Endothelial cell of umbilical vein (primary cell): ENCODE data around the gene PREP. TPM values are rescaled to one million over a fixed set of nuclear protein-coding genes. Genes with fewer than 3 reads are reported as not detected.

Experiments used
- BruUV-seq: library from RNA; stranded (reverse); fragments of 400-500 nt; replicated peaks from 2 replicates; lab custom pipeline; 2021; lab: Mats Ljungman, UMichigan
- CTCF ChIA-PET: fragments of 300-600, 350-600 bp; sonication (Branson Sonifier 250); formaldehyde crosslinking; loops from one replicate; lab custom pipeline; 2021; ENCODE audit warnings: antibody characterized with exemption, inconsistent platforms; lab: Charles Lee
- POLR2A ChIA-PET: fragments of 300-600, 350-600 bp; sonication (Branson Sonifier 250); formaldehyde crosslinking; loops from one replicate; lab custom pipeline; 2021; ENCODE audit warnings: antibody characterized with exemption, inconsistent platforms; lab: Charles Lee
- DNase-seq: peaks from one replicate; pipeline ENCODE4 v3.0.0-alpha.2; 2011; ENCODE audit warnings: low read depth, low spot score
- FAIRE-seq: peaks from 2 replicates; lab custom pipeline; 2011; peaks lifted over from hg19 to GRCh38; lab: Jason Lieb, UNC
- H2AFZ ChIP-seq: 2 replicates; pipeline ENCODE4 v1.6.0; 2012; ENCODE audit warnings: low read depth, low read length, control low read depth, inconsistent platforms
- H3K27ac ChIP-seq: 2 replicates; pipeline ENCODE4 v1.5.1; 2011; ENCODE audit warnings: low read depth, mild to moderate bottlenecking, control low read depth, low read length, moderate library complexity; ENCODE audit not compliant: insufficient read depth
- H3K27me3 ChIP-seq, 2 experiments: 2 replicates each; pipeline versions ENCODE4 v1.6.0 to v1.6.1; 2011; ENCODE audit warnings: low read length in 2 of 2, mixed read lengths in 1 of 2; ENCODE audit not compliant: control insufficient read depth in 2 of 2, insufficient read depth in 2 of 2
- H3K36me3 ChIP-seq, 2 experiments: 2 replicates in 1 of 2; 3 replicates in 1 of 2; pipeline ENCODE4 v1.5.1; 2011; ENCODE audit warnings: low read length in 2 of 2, mild to moderate bottlenecking in 1 of 2, moderate library complexity in 1 of 2; ENCODE audit not compliant: control insufficient read depth in 2 of 2, insufficient read depth in 2 of 2; ENCODE audit errors: extremely low read depth in 1 of 2
- H3K4me1 ChIP-seq: 3 replicates; pipeline ENCODE4 v1.5.1; 2011; ENCODE audit warnings: mild to moderate bottlenecking, low read length; ENCODE audit not compliant: control insufficient read depth, insufficient read depth; ENCODE audit errors: extremely low read depth
- H3K4me2 ChIP-seq: 2 replicates; pipeline ENCODE4 v1.6.1; 2011; ENCODE audit warnings: low read length, control low read depth, mixed read lengths; ENCODE audit not compliant: insufficient read depth
- H3K4me3 ChIP-seq, 3 experiments: fragments of 200-600 bp in 1 of 3; sonication (generic), shearing (Covaris generic) in 1 of 3; replicated peaks in 1 of 3; 2 replicates each; pipeline ENCODE4 v1.5.1; 2011 to 2016; ENCODE audit warnings: control low read depth in 3 of 3, low read length in 3 of 3, mild to moderate bottlenecking in 2 of 3, inconsistent platforms in 1 of 3, low read depth in 1 of 3, moderate library complexity in 1 of 3; ENCODE audit not compliant: insufficient read depth in 1 of 3
- H3K79me2 ChIP-seq: 2 replicates; pipeline ENCODE4 v1.6.0; 2012; ENCODE audit warnings: low read length, inconsistent platforms; ENCODE audit not compliant: control insufficient read depth, insufficient read depth
- H3K9ac ChIP-seq: replicated peaks from 2 replicates; pipeline ENCODE3; 2011; ENCODE audit warnings: low read length, control low read depth; ENCODE audit not compliant: insufficient read depth; ENCODE audit errors: extremely low read depth
- H3K9me1 ChIP-seq: replicated peaks from 3 replicates; pipeline ENCODE4 v1.6.0; 2011; ENCODE audit warnings: mild to moderate bottlenecking, low read length; ENCODE audit not compliant: control insufficient read depth, insufficient read depth; ENCODE audit errors: extremely low read depth
- H3K9me3 ChIP-seq: replicated peaks from 2 replicates; pipeline ENCODE4 v1.5.1; 2012; ENCODE audit warnings: low read length, inconsistent platforms; ENCODE audit not compliant: control insufficient read depth, insufficient read depth
- H4K20me1 ChIP-seq: replicated peaks from 2 replicates; pipeline ENCODE3; 2011; ENCODE audit warnings: mild to moderate bottlenecking, low read length; ENCODE audit not compliant: control insufficient read depth, insufficient read depth; ENCODE audit errors: extremely low read depth
- CTCF ChIP-seq, 2 donors: IDR thresholded peaks; 1 replicate in 1 of 2; 2 replicates in 1 of 2; pipeline ENCODE4 v1.5.1; 2011; ENCODE audit warnings: low read length in 2 of 2, mild to moderate bottlenecking in 2 of 2, moderate library complexity in 2 of 2, control low read depth in 1 of 2, inconsistent platforms in 1 of 2, low read depth in 1 of 2; ENCODE audit not compliant: insufficient read depth in 1 of 2; ENCODE audit errors: extremely low read depth in 1 of 2
- EZH2 ChIP-seq: IDR thresholded peaks from 2 replicates; pipeline ENCODE4 v1.6.1; 2012; ENCODE audit warnings: borderline replicate concordance, low read depth, mild to moderate bottlenecking, moderate library complexity, low read length, inconsistent platforms; ENCODE audit not compliant: severe bottlenecking
- FOS ChIP-seq: IDR thresholded peaks from 2 replicates; pipeline ENCODE4 v1.6.1; 2011; ENCODE audit warnings: mild to moderate bottlenecking, low read length, moderate library complexity, borderline replicate concordance; ENCODE audit not compliant: insufficient read depth
- GATA2 ChIP-seq: IDR thresholded peaks from 2 replicates; pipeline ENCODE4 v1.7.0; 2011; ENCODE audit warnings: low read depth, mild to moderate bottlenecking, moderate library complexity, mixed read lengths, low read length; ENCODE audit not compliant: insufficient read length, insufficient read depth
- JUN ChIP-seq: IDR thresholded peaks from 2 replicates; pipeline ENCODE4 v1.6.1; 2011; ENCODE audit warnings: borderline replicate concordance, low read depth; ENCODE audit not compliant: insufficient read length, insufficient read depth
- MAX ChIP-seq: IDR thresholded peaks from 2 replicates; pipeline ENCODE4 v1.6.1; 2011; ENCODE audit not compliant: insufficient read depth, insufficient read length
- MYC ChIP-seq: IDR thresholded peaks from one replicate; pipeline ENCODE4 v1.6.1; 2011; ENCODE audit warnings: mild to moderate bottlenecking, low read depth, low read length
- POLR2A ChIP-seq: IDR thresholded peaks from 2 replicates; pipeline ENCODE4 v1.6.1; 2012; ENCODE audit warnings: low read depth, mild to moderate bottlenecking, control low read depth, low read length
- POLR2AphosphoS5 ChIP-seq: IDR thresholded peaks from 2 replicates; pipeline ENCODE4 v1.6.1; 2012; ENCODE audit warnings: low read depth, mild to moderate bottlenecking, control low read depth, low read length, moderate library complexity; ENCODE audit not compliant: insufficient read depth
- dilution Hi-C: fragments of 300-500 bp; cut with MboI; formaldehyde crosslinking; loops from one replicate; pipeline ENCODE4 v1.15.0; 2019; ENCODE audit warnings: low sequenced_read_pairs; ENCODE audit not compliant: extremely low pct_ligation_motif_present
- intact Hi-C: fragments of 100-400 bp; cut with micrococcal nuclease; formaldehyde crosslinking; loops from one replicate; pipeline ENCODE4 v1.10.0; 2022
- polyA plus RNA-seq, 4 experiments: library from polyadenylated mRNA; depleted of rRNA in 3 of 4; stranded (reverse) in 3 of 4; unstranded in 1 of 4; fragments of >200 nt; gene quantifications; 2 replicates each; pipeline versions ENCODE4 v1.2.1 to v1.2.3, GENCODE V29; 2011 to 2012; ENCODE audit warnings: missing spikeins in 1 of 4
- total RNA-seq: library from RNA; stranded (reverse); gene quantifications from 2 replicates; pipeline ENCODE4 v1.2.3, GENCODE V29; 2021

PREP gene
- total and polyA plus RNA-seq, 2 donors (not counting 3 experiments of a cell fraction or from before 2014, with no cell fraction given) = 17.2 to 37.7 TPM

GRCh38 chr6:105292689-105293339 is 110.1 kb downstream of the PREP start:
- TF ChIP-seq MAX (no peak), EZH2 (no peak), JUN (no peak), FOS (no peak)
- Histone ChIP-seq H3K9ac (no peak overlapping the region), H3K4me2 (no peak overlapping the region), H3K79me2 (no peaks in the 10 kb centered on the region), H3K4me3 (no peak overlapping the region), H3K9me1 (no peaks in the 10 kb centered on the region), H3K36me3 (peaks cover 0 to 2% of the 10 kb centered on the region in 2 experiments), H3K27ac (no peak overlapping the region), H2AFZ (no peak overlapping the region), H3K4me1 (no peaks in the 10 kb centered on the region), H4K20me1 (no peaks in the 10 kb centered on the region), H3K9me3 (no peaks in the 10 kb centered on the region), H3K27me3 (no peaks in the 10 kb centered on the region)
- dilution Hi-C loops = loop anchor here (25.0 kb wide), 1 partner anchor 181 kb away; no protein-coding TSS in a partner anchor
- ChIA-PET POLR2A (no interaction called here), CTCF (interaction anchor here (1.1 kb wide), 1 partner anchor 200 kb away, joined by 3 read pairs; no protein-coding TSS in a partner anchor)
- BruUV-seq = no TSS peak
- FAIRE-seq (no peak), DNase-seq (no peak)
- intact Hi-C loops = no loop called here

GRCh38 chr6:105291525-105291924 is 111.4 kb downstream of the PREP start:
- no TSS peak for BruUV-seq
- Histone ChIP-seq H3K4me1 (no peaks in the 10 kb centered on the region), H3K4me3 (no peak overlapping the region), H3K9me3 (no peaks in the 10 kb centered on the region), H3K36me3 (peaks cover 0 to 2% of the 10 kb centered on the region in 2 experiments), H2AFZ (no peak overlapping the region), H3K27ac (no peak overlapping the region), H3K27me3 (no peaks in the 10 kb centered on the region), H3K79me2 (no peaks in the 10 kb centered on the region), H3K9ac (no peak overlapping the region), H3K9me1 (no peaks in the 10 kb centered on the region), H3K4me2 (no peak overlapping the region), H4K20me1 (no peaks in the 10 kb centered on the region)
- dilution Hi-C loops = loop anchor here (25.0 kb wide), 1 partner anchor 179 kb away; no protein-coding TSS in a partner anchor
- ChIA-PET POLR2A (no interaction called here), CTCF (no interaction called here)
- FAIRE-seq (no peak), DNase-seq (no peak)
- intact Hi-C loops = no loop called here
- TF ChIP-seq GATA2 = no peak
- TF ChIP-seq MYC = no peak
- no peak for TF ChIP-seq JUN
- TF ChIP-seq CTCF (IDR thresholded peaks at IDR 0.05; ENCODE audit: extremely low read depth in 1 of 2, insufficient read depth in 1 of 2, low read depth in 1 of 2, low read length in 2 of 2) = no peak
- no peak for TF ChIP-seq FOS
- TF ChIP-seq MAX = no peak
- TF ChIP-seq POLR2AphosphoS5 = no peak
- TF ChIP-seq EZH2 = no peak
- TF ChIP-seq POLR2A = no peak
